Measurements from ENCODE around the gene BLOC1S1. TPM values are rescaled to one million over a fixed set of nuclear protein-coding genes. Genes with fewer than 3 reads are reported as not detected.

BLOC1S1 gene
- total RNA-seq, 2 experiments from 2014 or later, result 153 to 162 TPM

GRCh38 chr12:55696796-55697462 is 18.9 kb upstream of the BLOC1S1 start:
- no peak overlapping the region for H3K27ac Mint-ChIP-seq
- no peaks in the 10 kb centered on the region for H3K27me3 Mint-ChIP-seq
- H3K9me3 Mint-ChIP-seq, result no peaks in the 10 kb centered on the region
- ChIA-PET CTCF (interaction anchor here (0.7 to 0.9 kb wide), 2 partner anchors 9 to 15 kb away, joined by 3 to 5 read pairs; no protein-coding TSS in a partner anchor), POLR2A (no interaction called here)
- no peak for DNase-seq
- no peak overlapping the region for H3K4me3 Mint-ChIP-seq
- H3K4me1 Mint-ChIP-seq (ENCODE audit: low read depth), result no peaks in the 10 kb centered on the region
- H3K36me3 Mint-ChIP-seq, result no peaks in the 10 kb centered on the region
- intact Hi-C loops (cut with micrococcal nuclease), result no loop called here

- no peaks in the 10 kb centered on the region for H3K4me1 Mint-ChIP-seq (ENCODE audit: low read depth)
- intact Hi-C loops (cut with micrococcal nuclease), result no loop called here
- DNase-seq, result no peak
- H3K27ac Mint-ChIP-seq, result no peak overlapping the region
- ChIA-PET CTCF (no interaction called here), POLR2A (no interaction called here)
- no peak overlapping the region for H3K4me3 Mint-ChIP-seq
- no peaks in the 10 kb centered on the region for H3K9me3 Mint-ChIP-seq
- no peaks in the 10 kb centered on the region for H3K36me3 Mint-ChIP-seq
- H3K27me3 Mint-ChIP-seq, result no peaks in the 10 kb centered on the region
Measured at GRCh38 chr12:55697686-55698085, 18.2 kb upstream of the BLOC1S1 start.

GRCh38 chr12:55698241-55698955 is 17.4 kb upstream of the BLOC1S1 start:
- Mint-ChIP-seq H3K9me3 (no peaks in the 10 kb centered on the region), H3K4me3 (no peak overlapping the region), H3K27me3 (no peaks in the 10 kb centered on the region), H3K4me1 (ENCODE audit: low read depth) (no peaks in the 10 kb centered on the region), H3K27ac (no peak overlapping the region), H3K36me3 (no peaks in the 10 kb centered on the region)
- intact Hi-C loops (cut with micrococcal nuclease), result no loop called here
- ChIA-PET CTCF (interaction anchor here (1.6 kb wide), 1 partner anchor 42 kb away, joined by 8 read pairs; no protein-coding TSS in a partner anchor), POLR2A (no interaction called here)
- no peak for DNase-seq

- no peak overlapping the region for H3K27ac Mint-ChIP-seq
- H3K4me1 Mint-ChIP-seq (ENCODE audit: low read depth), result no peaks in the 10 kb centered on the region
- no peak for DNase-seq
- H3K27me3 Mint-ChIP-seq, result no peaks in the 10 kb centered on the region
- no peaks in the 10 kb centered on the region for H3K36me3 Mint-ChIP-seq
- H3K4me3 Mint-ChIP-seq, result no peak overlapping the region
- intact Hi-C loops (cut with micrococcal nuclease), result no loop called here
- CTCF ChIA-PET, result interaction anchor here (1.6 kb wide), 1 partner anchor 43 kb away, joined by 8 read pairs; no protein-coding TSS in a partner anchor
- no peaks in the 10 kb centered on the region for H3K9me3 Mint-ChIP-seq
- POLR2A ChIA-PET, result no interaction called here
Measured at GRCh38 chr12:55698965-55699364, 16.9 kb upstream of the BLOC1S1 start.

GRCh38 chr12:55699471-55700055 is 16.3 kb upstream of the BLOC1S1 start:
- intact Hi-C loops (cut with micrococcal nuclease), result no loop called here
- H3K36me3 Mint-ChIP-seq, result no peaks in the 10 kb centered on the region
- DNase-seq, result no peak

GRCh38 chr12:55700255-55701018 is 15.4 kb upstream of the BLOC1S1 start:
- H3K4me3 Mint-ChIP-seq, result no peak overlapping the region
- POLR2A ChIA-PET, result no interaction called here
- H3K9me3 Mint-ChIP-seq, result no peaks in the 10 kb centered on the region
- CTCF ChIA-PET, result interaction anchor here (1.6 kb wide), 1 partner anchor 44 kb away, joined by 8 read pairs; no protein-coding TSS in a partner anchor
- no peaks in the 10 kb centered on the region for H3K4me1 Mint-ChIP-seq (ENCODE audit: low read depth)
- H3K27ac Mint-ChIP-seq, result no peak overlapping the region
- intact Hi-C loops (cut with micrococcal nuclease), result no loop called here
- DNase-seq, result no peak
- H3K36me3 Mint-ChIP-seq, result no peaks in the 10 kb centered on the region
- no peaks in the 10 kb centered on the region for H3K27me3 Mint-ChIP-seq

More at GRCh38 chr12:55699471-55700055, 16.3 kb upstream of the BLOC1S1 start:
- Mint-ChIP-seq H3K4me3 (no peak overlapping the region), H3K4me1 (ENCODE audit: low read depth) (no peaks in the 10 kb centered on the region), H3K9me3 (no peaks in the 10 kb centered on the region), H3K27me3 (no peaks in the 10 kb centered on the region), H3K27ac (no peak overlapping the region)
- CTCF ChIA-PET, result interaction anchor here (1.6 kb wide), 1 partner anchor 44 kb away, joined by 8 read pairs; no protein-coding TSS in a partner anchor
- POLR2A ChIA-PET, result no interaction called here

- CTCF ChIA-PET, result no interaction called here
- POLR2A ChIA-PET, result no interaction called here
- H3K4me1 Mint-ChIP-seq (ENCODE audit: low read depth), result peaks cover 7% of the 10 kb centered on the region
Measured at GRCh38 chr12:55702861-55703260, 13.0 kb upstream of the BLOC1S1 start.

GRCh38 chr12:55703288-55703687 is 12.6 kb upstream of the BLOC1S1 start:
- Mint-ChIP-seq H3K9me3 (no peaks in the 10 kb centered on the region), H3K27ac (no peak overlapping the region), H3K4me3 (no peak overlapping the region), H3K27me3 (peaks cover 14% of the 10 kb centered on the region), H3K4me1 (ENCODE audit: low read depth) (peaks cover 10% of the 10 kb centered on the region), H3K36me3 (no peaks in the 10 kb centered on the region)
- ChIA-PET CTCF (no interaction called here), POLR2A (no interaction called here)
- intact Hi-C loops (cut with micrococcal nuclease), result no loop called here
- no peak for DNase-seq

More at GRCh38 chr12:55702861-55703260, 13.0 kb upstream of the BLOC1S1 start:
- Mint-ChIP-seq H3K9me3 (no peaks in the 10 kb centered on the region), H3K27ac (no peak overlapping the region), H3K27me3 (peaks cover 11% of the 10 kb centered on the region), H3K36me3 (no peaks in the 10 kb centered on the region), H3K4me3 (no peak overlapping the region)
- no peak for DNase-seq
- intact Hi-C loops (cut with micrococcal nuclease), result no loop called here

GRCh38 chr12:55703901-55704761 is 11.7 kb upstream of the BLOC1S1 start:
- Mint-ChIP-seq H3K4me1 (ENCODE audit: low read depth) (peaks cover 17% of the 10 kb centered on the region), H3K27me3 (peaks cover 18% of the 10 kb centered on the region), H3K36me3 (no peaks in the 10 kb centered on the region), H3K4me3 (no peak overlapping the region), H3K9me3 (no peaks in the 10 kb centered on the region), H3K27ac (no peak overlapping the region)
- POLR2A ChIA-PET, result no interaction called here
- intact Hi-C loops (cut with micrococcal nuclease), result no loop called here
- CTCF ChIA-PET, result no interaction called here
- DNase-seq, result no peak

GRCh38 chr12:55704824-55705718 is 10.8 kb upstream of the BLOC1S1 start:
- ChIA-PET POLR2A (interaction anchor here (0.6 kb wide), 1 partner anchor 999 kb away, joined by 5 read pairs; no protein-coding TSS in a partner anchor), CTCF (interaction anchor here (0.8 to 2.9 kb wide), 4 partner anchors 8 to 48 kb away, joined by 3 to 11 read pairs (median 6); a partner anchor contains a TSS)
- Mint-ChIP-seq H3K27ac (no peak overlapping the region), H3K9me3 (no peaks in the 10 kb centered on the region), H3K36me3 (no peaks in the 10 kb centered on the region), H3K27me3 (peaks cover 20% of the 10 kb centered on the region), H3K4me1 (ENCODE audit: low read depth) (peaks cover 17% of the 10 kb centered on the region), H3K4me3 (no peak overlapping the region)
- intact Hi-C loops (cut with micrococcal nuclease), result no loop called here
- no peak for DNase-seq
